GM23338 (cell line): ENCODE measurements around the gene CD33.

Experiments
- CTCF ChIP-seq, 2 experiments: fragments of 200-600 bp in 1 of 2; sonication (generic) in 1 of 2; conservative IDR thresholded peaks; 2 replicates each; pipeline versions ENCODE4 v1.5.1 to v1.6.1; 2016 to 2017; ENCODE audit warnings: antibody characterized with exemption in 2 of 2, low read depth in 2 of 2, mild to moderate bottlenecking in 2 of 2, moderate library complexity in 1 of 2
- EZH2 ChIP-seq: fragments of 200-600 bp; sonication (generic); IDR thresholded peaks from one replicate; pipeline ENCODE4 v1.8.0; 2017; ENCODE audit warnings: antibody characterized with exemption, mild to moderate bottlenecking, low read depth; ENCODE audit not compliant: unreplicated experiment
- EZH2phosphoT487 ChIP-seq: fragments of 200-600 bp; sonication (generic); IDR thresholded peaks from one replicate; pipeline ENCODE4 v1.8.1; 2018; ENCODE audit warnings: antibody characterized with exemption; ENCODE audit not compliant: unreplicated experiment
- POLR2AphosphoS5 ChIP-seq: IDR thresholded peaks from 2 replicates; pipeline ENCODE4 v1.6.1; 2016; ENCODE audit warnings: antibody characterized with exemption, low read depth
- REST ChIP-seq: IDR thresholded peaks from one replicate; pipeline ENCODE4 v1.6.1; 2018; ENCODE audit warnings: antibody characterized with exemption; ENCODE audit not compliant: unreplicated experiment

GRCh38 chr19:51210191-51210784 is 14.6 kb upstream of the CD33 start:
- TF ChIP-seq EZH2, result no peak
- TF ChIP-seq CTCF (conservative IDR thresholded peaks at IDR 0.05; ENCODE audit: low read depth in 2 of 2), result no peak
- TF ChIP-seq REST, result no peak
- TF ChIP-seq POLR2AphosphoS5, result no peak
- TF ChIP-seq EZH2phosphoT487, result no peak
